Esophagus muscularis mucosa (tissue), 4 donors: ENCODE data around the gene ANKRD9. TPM values are rescaled to one million over a fixed set of nuclear protein-coding genes. Genes with fewer than 3 reads are reported as not detected.

Experiments
- DNase-seq: peaks from one replicate; pipeline ENCODE4 v3.0.0-alpha.2; 2017; ENCODE audit errors: extremely low spot score
- H3K27ac ChIP-seq, 4 donors: fragments of 200-600 bp; sonication (generic); replicated peaks in 1 of 4; 1 replicate in 3 of 4; 2 replicates in 1 of 4; pipeline ENCODE4 v1.5.1; 2016 to 2019; ENCODE audit warnings: mild to moderate bottlenecking in 1 of 4
- H3K27me3 ChIP-seq, 4 donors: fragments of 200-600 bp; sonication (generic); one replicate each; pipeline versions ENCODE4 v1.5.1 to v1.6.0; 2016 to 2019
- H3K36me3 ChIP-seq, 4 donors: fragments of 200-600 bp; sonication (generic); one replicate each; pipeline ENCODE4 v1.5.1; 2016 to 2019
- H3K4me1 ChIP-seq, 4 donors: fragments of 200-600 bp; sonication (generic); one replicate each; pipeline ENCODE4 v1.5.1; 2016 to 2019
- H3K4me3 ChIP-seq, 4 donors: fragments of 200-600 bp; sonication (generic); 1 replicate in 2 of 4; 2 replicates in 2 of 4; pipeline ENCODE4 v1.5.1; 2016 to 2019; ENCODE audit warnings: mild to moderate bottlenecking in 4 of 4, moderate library complexity in 1 of 4
- H3K9me3 ChIP-seq, 4 donors: fragments of 200-600 bp; sonication (generic); 1 replicate in 3 of 4; 2 replicates in 1 of 4; pipeline ENCODE4 v1.5.1; 2016 to 2019
- EP300 ChIP-seq: sonication (generic); formaldehyde crosslinking; IDR thresholded peaks from one replicate; pipeline ENCODE4 v1.6.1; 2017; ENCODE audit warnings: antibody characterized with exemption
- POLR2A ChIP-seq: fragments of 450-650 bp; IDR thresholded peaks from one replicate; pipeline ENCODE4 v1.6.1; 2017; ENCODE audit warnings: antibody characterized with exemption, moderate library complexity, mild to moderate bottlenecking, low read depth
- POLR2AphosphoS5 ChIP-seq, 2 donors: sonication (generic); formaldehyde crosslinking; IDR thresholded peaks; one replicate each; pipeline ENCODE4 v1.6.1; 2017; ENCODE audit warnings: antibody characterized with exemption in 2 of 2
- WGBS: methylation state at CpG from one replicate; pipeline ENCODE4 v1.1.5; 2018; 5-methylcytosine and 5-hydroxymethylcytosine counted together
- intact Hi-C: fragments of 100-400 bp; cut with DNase I; formaldehyde crosslinking; loops from one replicate; pipeline ENCODE4 v1.15.1; 2023
- total RNA-seq, 4 donors: library from RNA; depleted of rRNA; stranded (reverse); fragments of >200 nt; gene quantifications; one replicate each; pipeline versions ENCODE4 v1.1.0 to v1.2.1, GENCODE V29; 2016
- TF ChIP-seq, protein P1 (sequence below), 3 experiments: fragments of 200-600 bp in 2 of 3; fragments of 450-650 bp in 1 of 3; sonication (generic) in 2 of 3; IDR thresholded peaks; one replicate each; pipeline ENCODE4 v1.5.1; 2017 to 2019; ENCODE audit warnings: antibody characterized with exemption in 3 of 3, mild to moderate bottlenecking in 2 of 3, moderate library complexity in 1 of 3

Gene ANKRD9
- total RNA-seq, 4 donors from 2014 or later = 33.2 to 74.0 (median 54.2) TPM

DNA sequence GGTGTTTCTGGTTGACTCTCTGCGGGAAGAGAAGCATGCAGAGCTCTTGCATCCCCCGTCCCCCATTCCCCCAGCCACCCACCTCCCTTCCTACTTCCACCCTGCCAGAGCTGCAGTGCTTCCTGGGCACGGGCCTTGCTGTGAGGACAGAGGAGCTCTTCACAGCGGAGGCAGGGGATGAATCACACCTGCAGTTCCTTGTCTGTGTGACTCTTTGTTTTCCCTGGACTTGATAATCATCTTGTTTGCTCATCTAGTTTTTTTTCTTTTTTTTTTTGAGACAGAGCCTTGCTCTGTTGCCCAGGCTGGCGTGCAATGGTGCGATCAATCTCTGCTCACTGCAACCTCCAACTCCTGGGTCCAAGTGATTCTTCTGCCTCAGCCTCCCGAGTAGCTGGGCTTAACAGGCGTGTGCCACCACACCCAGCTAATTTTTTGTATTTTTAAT lies 27.8 kb downstream of the ANKRD9 start:
- Histone ChIP-seq H3K36me3 (peaks cover 0 to 21% (median 3%) of the 10 kb centered on the region in 4 donors), H3K27ac (no peak overlapping the region), H3K4me3 (no peak overlapping the region), H3K27me3 (no peaks in the 10 kb centered on the region), H3K4me1 (peaks cover 6 to 10% (median 6%) of the 10 kb centered on the region in 4 donors), H3K9me3 (peaks cover 0 to 6% (median 0%) of the 10 kb centered on the region in 4 donors)
- WGBS = 90% methylated on average over 8 of the region's 8 CpGs
- intact Hi-C loops = no loop called here
- no peak for DNase-seq
- no peak for TF ChIP-seq POLR2AphosphoS5 (IDR thresholded peaks at IDR 0.05)
- TF ChIP-seq, protein P1, sequence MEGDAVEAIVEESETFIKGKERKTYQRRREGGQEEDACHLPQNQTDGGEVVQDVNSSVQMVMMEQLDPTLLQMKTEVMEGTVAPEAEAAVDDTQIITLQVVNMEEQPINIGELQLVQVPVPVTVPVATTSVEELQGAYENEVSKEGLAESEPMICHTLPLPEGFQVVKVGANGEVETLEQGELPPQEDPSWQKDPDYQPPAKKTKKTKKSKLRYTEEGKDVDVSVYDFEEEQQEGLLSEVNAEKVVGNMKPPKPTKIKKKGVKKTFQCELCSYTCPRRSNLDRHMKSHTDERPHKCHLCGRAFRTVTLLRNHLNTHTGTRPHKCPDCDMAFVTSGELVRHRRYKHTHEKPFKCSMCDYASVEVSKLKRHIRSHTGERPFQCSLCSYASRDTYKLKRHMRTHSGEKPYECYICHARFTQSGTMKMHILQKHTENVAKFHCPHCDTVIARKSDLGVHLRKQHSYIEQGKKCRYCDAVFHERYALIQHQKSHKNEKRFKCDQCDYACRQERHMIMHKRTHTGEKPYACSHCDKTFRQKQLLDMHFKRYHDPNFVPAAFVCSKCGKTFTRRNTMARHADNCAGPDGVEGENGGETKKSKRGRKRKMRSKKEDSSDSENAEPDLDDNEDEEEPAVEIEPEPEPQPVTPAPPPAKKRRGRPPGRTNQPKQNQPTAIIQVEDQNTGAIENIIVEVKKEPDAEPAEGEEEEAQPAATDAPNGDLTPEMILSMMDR (IDR thresholded peaks at IDR 0.05) = no peak
- TF ChIP-seq POLR2A = no peak
- TF ChIP-seq EP300 = no peak

DNA sequence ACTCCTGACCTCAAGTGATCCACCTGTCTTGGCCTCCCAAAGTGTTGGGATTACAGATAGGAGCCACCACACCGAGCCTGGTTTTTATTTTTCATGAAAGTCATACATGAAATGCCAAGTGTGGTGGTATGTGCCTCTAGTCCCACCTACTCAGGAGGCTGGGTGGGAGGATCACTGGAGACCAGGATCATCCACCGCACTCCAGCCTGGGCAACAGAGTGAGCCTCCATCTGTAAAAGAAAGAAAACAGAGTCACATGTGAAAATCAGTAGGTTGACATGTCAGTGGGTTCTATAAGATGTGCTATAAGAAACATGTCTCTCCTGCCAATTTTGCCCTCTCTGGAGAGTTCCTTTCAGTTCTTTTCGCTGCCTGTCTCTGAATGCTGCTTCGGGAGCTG lies 28.2 kb downstream of the ANKRD9 start:
- H3K9me3 ChIP-seq = peaks cover 0 to 6% (median 0%) of the 10 kb centered on the region in 4 donors
- DNase-seq = no peak
- H3K4me3 ChIP-seq = no peak overlapping the region
- H3K36me3 ChIP-seq = peaks cover 0 to 20% (median 3%) of the 10 kb centered on the region in 4 donors
- intact Hi-C loops = no loop called here
- peaks cover 6 to 10% (median 6%) of the 10 kb centered on the region in 4 donors for H3K4me1 ChIP-seq
- no peaks in the 10 kb centered on the region for H3K27me3 ChIP-seq
- H3K27ac ChIP-seq = no peak overlapping the region
- WGBS = 100% methylated on average over 4 of the region's 4 CpGs
- TF ChIP-seq EP300 (no peak), POLR2A (no peak), POLR2AphosphoS5 (IDR thresholded peaks at IDR 0.05) (no peak)
- TF ChIP-seq, protein P1 (IDR thresholded peaks at IDR 0.05) = no peak

DNA sequence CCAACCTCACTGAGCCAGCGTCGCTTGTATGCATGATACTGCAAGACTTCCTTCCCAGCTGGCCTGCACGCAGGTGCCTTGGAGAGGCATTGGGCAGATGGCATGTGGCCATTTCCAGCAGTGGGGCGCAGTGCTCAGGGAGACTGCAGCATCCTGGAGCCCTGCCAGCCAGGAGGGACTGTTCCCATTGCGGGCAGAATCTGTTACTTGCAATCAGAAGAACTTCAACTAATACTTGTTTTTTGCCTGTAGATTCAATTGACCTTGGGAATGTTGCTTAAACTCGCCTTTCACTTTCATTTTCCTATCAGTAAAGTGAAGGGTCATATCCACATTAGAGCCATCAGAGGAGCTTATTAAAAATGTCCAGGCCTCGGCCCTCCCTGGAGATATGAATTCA lies 29.8 kb downstream of the ANKRD9 start:
- intact Hi-C loops = no loop called here
- Histone ChIP-seq H3K4me1 (peaks cover 6 to 15% (median 12%) of the 10 kb centered on the region in 4 donors), H3K27me3 (no peaks in the 10 kb centered on the region), H3K27ac (peak overlapping the region in 1 of 4 donors; percentile 4), H3K9me3 (peaks cover 0 to 6% (median 0%) of the 10 kb centered on the region in 4 donors), H3K36me3 (peaks cover 0 to 15% (median 3%) of the 10 kb centered on the region in 4 donors), H3K4me3 (peak overlapping the region in 2 of 4 donors; percentile 3 to 15)
- no peak for DNase-seq
- WGBS = 75% methylated on average over 7 of the region's 7 CpGs
- TF ChIP-seq EP300 = no peak
- TF ChIP-seq, protein P1 (IDR thresholded peaks at IDR 0.05) = no peak
- TF ChIP-seq POLR2A = no peak
- no peak for TF ChIP-seq POLR2AphosphoS5 (IDR thresholded peaks at IDR 0.05)

DNA sequence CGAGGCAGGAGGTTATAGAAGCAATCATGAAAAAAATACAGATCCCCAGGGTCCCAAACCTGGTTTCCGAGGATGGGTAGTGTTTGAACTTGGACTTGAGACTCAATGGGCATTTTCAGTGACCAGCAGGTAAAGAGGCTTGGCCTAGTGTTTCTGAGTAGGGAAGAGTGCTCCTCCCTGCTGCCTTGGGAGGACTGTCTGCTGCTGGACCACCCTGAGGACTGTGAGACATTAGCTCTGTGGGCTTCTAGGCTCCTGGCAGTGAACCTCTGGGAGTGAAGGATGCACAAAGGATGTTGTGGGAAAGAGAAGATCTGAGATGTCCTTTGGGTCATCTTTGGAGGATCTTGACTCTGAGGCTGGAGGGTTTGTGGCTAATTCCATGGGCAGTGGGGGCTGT lies 30.5 kb downstream of the ANKRD9 start:
- DNase-seq = no peak

DNA sequence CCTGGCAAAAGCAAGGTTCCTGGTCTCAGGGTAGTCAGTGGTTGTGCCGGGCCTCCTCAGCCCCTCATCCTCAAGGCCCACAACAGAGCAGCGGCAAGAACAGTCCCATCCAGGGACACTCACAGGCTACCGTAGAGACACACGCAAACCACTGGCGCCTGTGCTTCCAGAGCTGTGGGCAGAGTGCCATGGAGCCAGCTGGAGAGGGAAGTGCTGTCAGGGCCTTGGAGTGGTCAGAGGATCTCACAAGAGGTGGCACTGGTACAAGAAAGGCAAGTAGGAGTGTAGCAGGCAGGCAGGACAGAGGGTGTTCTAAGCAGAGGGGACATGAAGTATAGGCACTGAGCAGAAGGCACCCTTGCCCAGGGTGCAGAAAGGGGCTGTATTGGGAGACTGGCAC lies 34.6 kb downstream of the ANKRD9 start:
- no peak for TF ChIP-seq POLR2A
- Histone ChIP-seq H3K27me3 (no peaks in the 10 kb centered on the region), H3K4me3 (no peak overlapping the region), H3K36me3 (peaks cover 0 to 14% (median 7%) of the 10 kb centered on the region in 4 donors), H3K9me3 (no peaks in the 10 kb centered on the region), H3K27ac (no peak overlapping the region), H3K4me1 (peaks cover 6 to 16% (median 14%) of the 10 kb centered on the region in 4 donors)
- no CpG with 5 or more reads among the region's 5 CpGs for WGBS
- intact Hi-C loops = no loop called here
- no peak for DNase-seq

More for the DNA sequence above, 30.5 kb downstream of the ANKRD9 start:
- intact Hi-C loops = no loop called here
- H3K27me3 ChIP-seq = no peaks in the 10 kb centered on the region
- WGBS = 95% methylated on average over 2 of the region's 2 CpGs
- TF ChIP-seq POLR2AphosphoS5 (IDR thresholded peaks at IDR 0.05) (no peak), POLR2A (no peak)
- peaks cover 0 to 15% (median 0%) of the 10 kb centered on the region in 4 donors for H3K36me3 ChIP-seq
- no peak overlapping the region for H3K4me3 ChIP-seq
- H3K27ac ChIP-seq = no peak overlapping the region
- peaks cover 6 to 17% (median 14%) of the 10 kb centered on the region in 4 donors for H3K4me1 ChIP-seq
- peaks cover 0 to 6% (median 0%) of the 10 kb centered on the region in 4 donors for H3K9me3 ChIP-seq

DNA sequence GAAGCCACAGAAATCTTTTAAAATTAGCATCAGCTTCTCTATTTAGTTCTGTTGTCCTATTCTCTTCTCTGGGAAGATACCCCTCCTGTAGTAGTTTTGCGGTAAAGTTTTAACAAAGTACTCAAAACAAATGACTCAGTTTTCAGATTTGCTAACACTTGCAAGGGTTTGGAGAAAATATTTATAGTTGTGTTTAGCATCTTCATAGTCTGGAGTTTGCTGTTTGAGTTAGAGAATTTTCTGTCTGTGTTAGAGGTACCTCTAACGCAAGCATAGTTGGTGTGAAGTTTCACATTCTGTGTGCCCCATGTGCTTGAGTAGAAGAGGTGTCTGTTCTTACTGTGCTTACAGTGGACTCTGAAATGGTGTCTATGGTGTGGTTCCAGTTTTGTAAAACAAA lies 36.0 kb downstream of the ANKRD9 start:
- H3K36me3 ChIP-seq = peaks cover 0 to 14% (median 7%) of the 10 kb centered on the region in 4 donors
- 94% methylated on average over 2 of the region's 2 CpGs for WGBS
- no peaks in the 10 kb centered on the region for H3K9me3 ChIP-seq
- intact Hi-C loops = no loop called here
- H3K4me3 ChIP-seq = no peak overlapping the region
- peaks cover 0 to 8% (median 8%) of the 10 kb centered on the region in 4 donors for H3K4me1 ChIP-seq
- no peaks in the 10 kb centered on the region for H3K27me3 ChIP-seq
- H3K27ac ChIP-seq = no peak overlapping the region
- no peak for DNase-seq
- TF ChIP-seq POLR2A (no peak), EP300 (no peak), POLR2AphosphoS5 (IDR thresholded peaks at IDR 0.05) (no peak)
- TF ChIP-seq, protein P1 (IDR thresholded peaks at IDR 0.05) = no peak
